ENCODE results near the gene THOP1.
"Not testable (repeated sequence)": the region's sequence is repeated elsewhere in the genome, so short reads cannot be mapped to it uniquely, and the experiment has no call there.

Gene THOP1

DNA sequence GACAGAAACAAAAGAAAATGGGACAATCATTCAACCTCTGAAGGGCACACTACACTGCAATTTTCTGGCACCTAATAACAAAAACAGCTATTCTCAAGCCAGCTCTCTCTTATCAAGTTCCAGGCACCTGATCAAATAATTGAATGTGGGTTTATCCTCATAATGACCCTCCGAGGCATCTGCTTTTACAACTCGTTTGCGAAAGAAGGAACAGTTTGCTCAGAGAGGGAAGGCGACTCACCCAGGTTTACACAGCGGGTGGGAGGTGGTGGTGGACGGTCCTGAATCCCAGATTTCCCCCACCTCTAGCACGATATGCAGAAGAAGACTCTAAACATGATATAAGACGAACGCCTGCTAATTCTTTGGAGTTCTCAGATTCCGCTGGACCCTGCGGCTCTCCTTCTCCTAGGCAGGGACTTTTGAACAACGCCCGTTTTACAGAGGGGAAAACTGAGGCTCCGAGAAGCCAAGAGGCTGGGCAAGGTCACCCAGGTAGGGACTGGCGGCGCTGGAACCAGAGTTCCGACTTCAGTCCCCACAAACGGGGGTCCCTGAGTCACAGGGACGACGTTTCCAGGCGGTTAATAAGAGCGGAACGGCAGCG is 2.9 kb upstream of the THOP1 start:
- H3K4me3 Mint-ChIP-seq, result peak overlapping the region; percentile 82 to 86
- H3K27me3 Mint-ChIP-seq, result no peaks in the 10 kb centered on the region
- peaks cover 11% of the 10 kb centered on the region for H3K36me3 Mint-ChIP-seq (ENCODE audit: insufficient read depth)
- ATAC-seq (replicated peaks) (no peak), DNase-seq (peak in 1 of 3 experiments; percentile 8)
- no peaks in the 10 kb centered on the region for H3K9me3 Mint-ChIP-seq
- peaks cover 31 to 34% of the 10 kb centered on the region in 2 donors for H3K4me1 Mint-ChIP-seq (ENCODE audit: low read depth in 2 of 2)
- peak overlapping the region; percentile 85 to 88 for H3K27ac Mint-ChIP-seq

DNA sequence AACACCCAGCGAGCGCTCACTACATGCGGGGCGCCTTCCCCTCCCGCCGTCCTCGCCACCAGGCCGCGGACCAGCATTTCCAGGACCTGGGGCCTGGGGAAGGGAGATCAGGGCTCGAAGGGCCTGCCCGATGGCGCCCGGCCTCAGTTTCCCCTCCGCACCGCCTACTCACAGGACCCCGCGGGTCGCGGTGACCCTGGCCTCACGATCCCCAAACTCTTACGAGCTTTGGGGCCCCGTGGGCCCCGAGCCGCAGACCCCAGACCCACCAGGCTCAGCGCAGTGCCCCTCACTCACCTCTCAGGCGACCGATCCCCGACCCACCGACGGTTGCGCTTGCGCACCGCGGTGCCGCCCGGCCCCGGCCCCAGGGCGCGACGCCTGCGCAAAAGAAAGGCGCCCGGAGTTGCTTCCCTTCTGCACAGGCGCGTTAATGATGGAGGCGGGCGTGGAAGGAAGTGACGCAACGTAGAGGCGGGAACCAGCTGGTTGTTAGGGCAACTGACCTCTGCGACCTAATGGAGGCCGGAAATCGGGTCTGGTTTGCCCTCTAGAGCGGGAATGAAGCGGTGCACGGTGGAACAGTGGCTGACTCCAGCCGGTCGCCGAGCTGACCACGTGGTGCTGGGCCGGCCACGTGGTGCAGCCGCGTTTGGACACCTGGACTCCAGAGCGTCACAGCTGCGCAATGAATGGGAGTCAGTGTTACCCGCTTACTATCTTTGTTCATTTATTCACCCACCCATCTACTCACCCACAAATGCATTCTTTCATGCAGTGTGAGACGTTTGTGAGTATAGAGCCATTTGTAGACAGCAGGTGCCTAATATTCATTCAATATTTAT is 2.1 kb upstream of the THOP1 start, which contains the start of gene SGTA:
TSS of gene SGTA (minus strand) at position 338 of the 845 bp plus-strand sequence. CDS start 14,205 bp downstream, outside the sequence.
- H3K9me3 Mint-ChIP-seq, result no peaks in the 10 kb centered on the region
- peak; percentile 71 for ATAC-seq (replicated peaks)
- no peaks in the 10 kb centered on the region for H3K27me3 Mint-ChIP-seq
- H3K4me1 Mint-ChIP-seq (ENCODE audit: low read depth in 2 of 2), result peaks cover 33 to 35% of the 10 kb centered on the region in 2 donors
- H3K4me3 Mint-ChIP-seq, result peak within 1 kb of the TSS; percentile 82 to 86
- peaks cover 11% of the 10 kb centered on the region for H3K36me3 Mint-ChIP-seq (ENCODE audit: insufficient read depth)
- peak within 1 kb of the TSS; percentile 85 to 88 for H3K27ac Mint-ChIP-seq
- peak; percentile 94 to 97 (median 95) for DNase-seq

DNA sequence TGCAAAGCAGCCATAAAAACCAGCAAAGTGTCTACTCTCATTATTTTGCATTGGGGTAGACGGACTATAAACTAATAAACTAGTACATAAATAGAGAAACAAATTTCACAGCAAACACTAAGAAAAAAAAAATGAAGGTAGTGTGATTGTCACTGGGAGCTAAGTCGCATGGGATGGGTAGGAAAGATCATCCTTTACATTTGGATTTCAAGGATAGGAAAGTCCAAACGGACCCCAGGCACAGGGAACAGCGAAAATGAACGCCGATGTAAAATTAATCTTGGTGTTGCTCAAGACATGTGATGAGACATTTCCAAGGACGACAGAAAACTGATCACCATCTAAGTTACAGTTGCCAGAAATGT is 1.5 kb upstream of the THOP1 start:
- Mint-ChIP-seq H3K4me1 (ENCODE audit: low read depth in 2 of 2) (peaks cover 33 to 35% of the 10 kb centered on the region in 2 donors), H3K27me3 (no peaks in the 10 kb centered on the region), H3K36me3 (ENCODE audit: insufficient read depth) (peaks cover 11% of the 10 kb centered on the region), H3K27ac (peak overlapping the region; percentile 85 to 88), H3K4me3 (peak overlapping the region; percentile 82 to 86), H3K9me3 (no peaks in the 10 kb centered on the region)
- DNase-seq (no peak), ATAC-seq (replicated peaks) (no peak)

DNA sequence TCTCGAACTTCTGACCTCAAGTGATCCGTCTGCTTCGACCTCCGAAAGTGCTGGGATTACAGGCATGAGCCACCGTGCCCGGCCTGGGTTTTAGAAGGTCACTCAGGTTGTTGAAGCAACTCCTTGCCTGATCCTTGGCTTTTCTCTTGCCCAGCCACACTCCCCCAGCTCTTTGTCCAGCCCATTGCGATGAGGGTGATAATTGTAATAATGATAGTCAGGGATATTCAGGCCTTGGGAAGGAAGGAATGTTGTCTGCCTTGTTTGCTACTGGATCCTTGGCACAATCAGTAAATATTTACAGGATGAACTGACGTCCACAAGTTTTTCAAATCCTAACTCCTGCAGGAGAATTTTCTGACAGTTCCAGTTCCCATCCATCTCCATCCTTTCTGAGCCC is 1.8 kb downstream of the THOP1 start:
- no peak overlapping the region for H3K27ac Mint-ChIP-seq
- H3K9me3 Mint-ChIP-seq, result no peaks in the 10 kb centered on the region
- H3K4me3 Mint-ChIP-seq, result peak overlapping the region; percentile 81
- DNase-seq, result no peak
- ATAC-seq (replicated peaks), result no peak
- H3K4me1 Mint-ChIP-seq (ENCODE audit: low read depth in 2 of 2), result peaks cover 27 to 29% of the 10 kb centered on the region in 2 donors
- no peaks in the 10 kb centered on the region for H3K27me3 Mint-ChIP-seq
- H3K36me3 Mint-ChIP-seq (ENCODE audit: insufficient read depth), result peaks cover 13% of the 10 kb centered on the region

GRCh38 chr19:2788237-2788636 is 2.9 kb downstream of the THOP1 start:
- Mint-ChIP-seq H3K36me3 (ENCODE audit: insufficient read depth) (peaks cover 14% of the 10 kb centered on the region), H3K27me3 (no peaks in the 10 kb centered on the region), H3K4me3 (no peak overlapping the region), H3K4me1 (ENCODE audit: low read depth in 2 of 2) (peaks cover 20 to 25% of the 10 kb centered on the region in 2 donors), H3K9me3 (no peaks in the 10 kb centered on the region), H3K27ac (no peak overlapping the region)
- ATAC-seq (replicated peaks) (no peak), DNase-seq (no peak)

- H3K27me3 Mint-ChIP-seq, result no peaks in the 10 kb centered on the region
- peaks cover 16 to 18% of the 10 kb centered on the region in 2 donors for H3K4me1 Mint-ChIP-seq (ENCODE audit: low read depth in 2 of 2)
- H3K27ac Mint-ChIP-seq, result no peak overlapping the region
- no peaks in the 10 kb centered on the region for H3K9me3 Mint-ChIP-seq
- DNase-seq (no peak), ATAC-seq (replicated peaks) (no peak)
- H3K36me3 Mint-ChIP-seq (ENCODE audit: insufficient read depth), result peaks cover 9% of the 10 kb centered on the region
- no peak overlapping the region for H3K4me3 Mint-ChIP-seq
These were observed 4.9 kb downstream of the THOP1 start for GRCh38 chr19:2790194-2790556.

DNA sequence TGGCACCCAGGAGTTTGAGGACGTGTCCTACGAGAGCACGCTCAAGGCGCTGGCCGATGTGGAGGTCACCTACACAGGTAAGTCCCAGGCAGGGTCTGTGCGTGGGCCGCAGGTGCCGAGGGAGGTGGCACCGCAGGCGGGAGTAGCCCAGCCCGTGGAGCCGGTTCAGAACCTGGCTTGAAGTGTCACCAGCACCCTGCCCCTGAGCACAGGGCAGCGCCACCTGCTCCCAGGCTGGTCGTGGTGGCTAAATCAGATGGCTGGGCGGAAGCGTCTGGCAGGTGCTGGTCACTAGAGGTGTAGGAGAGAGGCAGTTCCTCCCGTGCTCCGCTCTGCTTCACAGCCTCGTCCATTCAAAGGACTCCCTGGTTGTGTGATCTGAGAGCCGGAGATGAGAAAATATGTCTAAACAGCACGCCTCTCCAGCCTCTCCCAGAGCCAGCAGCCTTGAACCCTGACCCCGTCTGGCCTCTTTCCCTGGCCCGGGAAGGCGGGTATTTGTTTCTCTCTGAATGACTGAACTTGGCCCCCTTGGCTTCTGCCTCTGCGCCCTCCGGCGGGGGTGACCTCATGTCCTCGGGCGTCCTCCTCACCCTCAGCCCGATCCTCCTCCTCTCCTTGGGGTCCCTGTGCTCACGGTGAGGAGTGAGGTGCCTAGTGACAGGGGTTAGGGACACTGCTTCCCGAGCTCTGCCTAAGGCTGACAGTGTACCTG is 5.4 kb downstream of the THOP1 start:
- peaks cover 15 to 17% of the 10 kb centered on the region in 2 donors for H3K4me1 Mint-ChIP-seq (ENCODE audit: low read depth in 2 of 2)
- no peaks in the 10 kb centered on the region for H3K27me3 Mint-ChIP-seq
- H3K9me3 Mint-ChIP-seq, result no peaks in the 10 kb centered on the region
- DNase-seq, result no peak
- ATAC-seq (replicated peaks), result no peak
- no peak overlapping the region for H3K4me3 Mint-ChIP-seq
- H3K36me3 Mint-ChIP-seq (ENCODE audit: insufficient read depth), result peaks cover 9% of the 10 kb centered on the region
- no peak overlapping the region for H3K27ac Mint-ChIP-seq

DNA sequence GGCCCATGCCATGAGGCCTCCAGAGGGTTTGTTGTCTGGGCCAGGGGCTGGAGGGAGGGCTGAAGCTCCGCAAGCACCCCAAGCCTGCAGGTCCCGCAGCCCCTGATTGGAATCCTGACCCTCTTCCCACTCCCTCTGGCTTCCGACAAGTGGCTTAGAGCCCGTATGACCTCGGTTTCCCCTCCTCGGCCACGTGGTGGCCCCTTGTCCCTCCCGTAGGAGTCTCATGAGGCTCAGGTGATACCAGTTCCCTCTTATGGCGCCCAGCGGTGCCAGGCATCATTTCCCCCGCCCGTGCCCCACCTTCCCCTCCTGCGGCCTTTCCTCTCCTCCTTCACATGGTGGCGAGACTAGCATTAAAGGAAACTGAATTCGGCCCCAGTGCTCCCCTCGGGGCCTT is 6.1 kb downstream of the THOP1 start:
- H3K27ac Mint-ChIP-seq, result no peak overlapping the region

GRCh38 chr19:2791876-2792275 is 6.6 kb downstream of the THOP1 start:
- Mint-ChIP-seq H3K9me3 (no peaks in the 10 kb centered on the region), H3K4me1 (ENCODE audit: low read depth in 2 of 2) (peaks cover 10 to 12% of the 10 kb centered on the region in 2 donors), H3K27me3 (no peaks in the 10 kb centered on the region), H3K27ac (no peak overlapping the region), H3K36me3 (ENCODE audit: insufficient read depth) (peaks cover 9% of the 10 kb centered on the region), H3K4me3 (no peak overlapping the region)
- DNase-seq (no peak), ATAC-seq (replicated peaks) (no peak)

More for the DNA sequence above, 6.1 kb downstream of the THOP1 start:
- ATAC-seq (replicated peaks), result no peak
- no peak for DNase-seq
- Mint-ChIP-seq H3K4me3 (no peak overlapping the region), H3K9me3 (no peaks in the 10 kb centered on the region), H3K4me1 (ENCODE audit: low read depth in 2 of 2) (peaks cover 11 to 12% of the 10 kb centered on the region in 2 donors), H3K27me3 (no peaks in the 10 kb centered on the region), H3K36me3 (ENCODE audit: insufficient read depth) (peaks cover 9% of the 10 kb centered on the region)

GRCh38 chr19:2792666-2793065 is 7.4 kb downstream of the THOP1 start:
- not testable (repeated sequence) for H3K27me3 Mint-ChIP-seq; H3K9me3 Mint-ChIP-seq; ATAC-seq (replicated peaks); H3K4me3 Mint-ChIP-seq; H3K4me1 Mint-ChIP-seq (ENCODE audit: low read depth in 2 of 2); H3K36me3 Mint-ChIP-seq (ENCODE audit: insufficient read depth); DNase-seq; H3K27ac Mint-ChIP-seq

- Mint-ChIP-seq H3K27ac (no peak overlapping the region), H3K36me3 (ENCODE audit: insufficient read depth) (peaks cover 9% of the 10 kb centered on the region), H3K4me1 (ENCODE audit: low read depth in 2 of 2) (peaks cover 4 to 8% of the 10 kb centered on the region in 2 donors), H3K9me3 (no peaks in the 10 kb centered on the region), H3K27me3 (no peaks in the 10 kb centered on the region), H3K4me3 (no peak overlapping the region)
- DNase-seq (no peak), ATAC-seq (replicated peaks) (no peak)
These were observed 7.8 kb downstream of the THOP1 start for GRCh38 chr19:2793126-2793525.

DNA sequence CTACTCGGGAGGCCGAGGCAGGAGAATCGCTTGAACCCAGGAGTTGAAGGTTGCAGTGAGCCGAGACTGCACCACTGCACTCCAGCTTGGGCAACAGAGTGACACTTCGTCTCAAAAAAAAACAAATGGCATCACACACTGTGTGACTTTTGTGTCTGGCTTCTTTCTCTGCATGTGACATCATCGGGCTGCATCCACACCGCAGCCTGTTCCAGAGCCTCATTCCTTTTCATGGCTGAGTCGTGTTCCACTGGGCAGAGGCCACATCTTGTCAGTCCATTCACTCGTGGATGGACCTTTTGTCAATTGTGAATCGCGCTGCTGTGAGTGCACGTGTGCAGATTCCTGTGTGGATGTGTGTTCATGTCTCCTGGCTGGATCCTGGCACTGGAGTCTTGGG is 8.3 kb downstream of the THOP1 start:
- no peaks in the 10 kb centered on the region for H3K9me3 Mint-ChIP-seq
- H3K36me3 Mint-ChIP-seq (ENCODE audit: insufficient read depth), result peaks cover 9% of the 10 kb centered on the region
- no peak for ATAC-seq (replicated peaks)
- no peak for DNase-seq
- no peak overlapping the region for H3K4me3 Mint-ChIP-seq
- no peak overlapping the region for H3K27ac Mint-ChIP-seq
- peaks cover 4 to 8% of the 10 kb centered on the region in 2 donors for H3K4me1 Mint-ChIP-seq (ENCODE audit: low read depth in 2 of 2)
- H3K27me3 Mint-ChIP-seq, result no peaks in the 10 kb centered on the region

DNA sequence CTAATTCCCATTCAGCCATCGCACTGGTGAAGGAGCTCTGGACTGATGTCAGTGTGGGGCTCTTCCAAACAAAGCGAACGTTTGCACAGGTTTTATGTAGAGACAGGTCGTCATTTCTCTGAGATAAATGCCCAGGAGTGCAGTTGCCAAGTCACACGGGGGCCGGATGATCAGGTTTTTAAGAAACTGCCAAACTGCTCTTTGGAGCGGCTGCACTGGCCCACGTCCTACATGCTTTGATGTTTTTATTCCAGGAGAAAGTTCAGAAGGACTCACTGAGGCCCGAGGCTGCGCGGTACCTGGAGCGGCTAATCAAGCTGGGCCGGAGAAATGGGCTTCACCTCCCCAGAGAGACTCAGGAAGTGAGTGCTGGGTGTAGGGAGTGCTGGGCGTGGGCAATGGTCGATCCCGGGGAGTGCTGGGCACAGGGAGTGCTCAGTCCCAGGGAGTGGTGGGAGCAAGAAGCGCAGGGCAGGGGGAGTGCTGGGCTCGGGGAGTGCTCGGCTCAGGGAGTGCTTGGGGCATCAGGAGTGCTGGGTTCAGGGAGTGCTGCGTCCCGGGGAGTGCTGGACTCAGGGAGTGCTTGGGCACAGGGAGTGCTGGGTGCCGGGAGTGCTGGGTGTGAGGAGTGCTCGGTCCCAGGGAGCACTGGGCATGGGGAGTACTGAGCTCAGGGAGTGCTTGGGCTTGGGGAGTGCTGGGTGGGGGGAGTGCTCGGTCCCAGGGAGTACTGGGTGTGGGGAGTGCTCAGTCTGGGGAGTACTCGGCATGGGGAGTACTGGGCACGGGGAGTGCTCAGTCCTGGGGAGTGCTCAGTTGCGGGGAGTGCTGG is 10.7 kb downstream of the THOP1 start:
- Mint-ChIP-seq H3K4me3 (no peak overlapping the region), H3K9me3 (no peaks in the 10 kb centered on the region), H3K36me3 (ENCODE audit: insufficient read depth) (peaks cover 12% of the 10 kb centered on the region), H3K4me1 (ENCODE audit: low read depth in 2 of 2) (peaks cover 0 to 2% of the 10 kb centered on the region in 2 donors), H3K27ac (no peak overlapping the region), H3K27me3 (no peaks in the 10 kb centered on the region)
- ATAC-seq (replicated peaks) (no peak), DNase-seq (no peak)

Data from effector memory CD8-positive, alpha-beta T cell (primary cell).